ENCODE results near the gene EME2.

EME2 gene

GRCh38 chr16:1818873-1819525, 46.4 kb downstream of the EME2 start:
- no peak for DNase-seq (ENCODE audit: low read depth)

- DNase-seq (ENCODE audit: low read depth), result no peak
These were observed 47.0 kb downstream of the EME2 start for GRCh38 chr16:1819611-1820010.

DNA sequence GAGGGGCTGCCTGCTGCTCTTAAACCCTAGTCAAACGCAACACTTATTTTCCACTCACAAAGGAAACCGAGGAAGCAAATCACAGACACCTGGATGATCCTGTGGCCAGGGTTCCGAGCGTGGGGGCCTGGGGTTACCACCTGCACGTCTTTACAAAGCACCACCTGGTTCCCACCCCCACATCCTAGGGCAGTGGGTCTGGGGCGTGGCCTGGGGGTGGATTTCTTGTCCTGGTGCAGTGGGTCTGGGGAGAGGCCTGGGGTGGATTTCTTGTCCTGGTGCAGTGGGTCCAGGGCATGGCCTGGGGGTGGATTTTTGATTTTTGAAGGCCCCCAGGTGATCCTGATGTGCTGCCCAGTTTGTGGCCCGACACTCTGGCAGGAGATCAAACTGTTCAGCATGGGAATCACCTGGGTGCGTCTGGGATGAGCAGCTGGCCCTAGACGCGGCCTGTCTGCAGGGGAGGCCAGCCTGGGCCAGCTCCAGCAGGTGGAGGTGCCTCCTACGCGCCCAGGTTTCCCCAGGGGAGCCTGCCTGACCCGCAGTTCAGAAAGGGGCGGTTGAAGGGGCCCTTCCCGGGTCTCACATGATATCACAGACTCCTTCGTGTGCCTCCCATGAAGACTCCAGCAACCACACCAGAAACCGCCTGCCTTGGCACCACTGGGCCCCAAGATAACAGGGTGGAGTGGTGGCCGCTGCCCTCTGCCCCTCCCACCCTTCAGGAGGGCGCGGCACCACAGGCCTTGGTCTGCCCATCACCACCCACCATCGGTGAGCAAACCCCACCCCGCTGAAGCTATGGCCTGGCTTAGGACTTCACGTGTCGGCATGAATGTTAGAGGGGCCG, 47.7 kb downstream of the EME2 start:
- no peak for DNase-seq (ENCODE audit: low read depth)

GRCh38 chr16:1820946-1821290, 48.3 kb downstream of the EME2 start:
- no peak for DNase-seq (ENCODE audit: low read depth)

DNA sequence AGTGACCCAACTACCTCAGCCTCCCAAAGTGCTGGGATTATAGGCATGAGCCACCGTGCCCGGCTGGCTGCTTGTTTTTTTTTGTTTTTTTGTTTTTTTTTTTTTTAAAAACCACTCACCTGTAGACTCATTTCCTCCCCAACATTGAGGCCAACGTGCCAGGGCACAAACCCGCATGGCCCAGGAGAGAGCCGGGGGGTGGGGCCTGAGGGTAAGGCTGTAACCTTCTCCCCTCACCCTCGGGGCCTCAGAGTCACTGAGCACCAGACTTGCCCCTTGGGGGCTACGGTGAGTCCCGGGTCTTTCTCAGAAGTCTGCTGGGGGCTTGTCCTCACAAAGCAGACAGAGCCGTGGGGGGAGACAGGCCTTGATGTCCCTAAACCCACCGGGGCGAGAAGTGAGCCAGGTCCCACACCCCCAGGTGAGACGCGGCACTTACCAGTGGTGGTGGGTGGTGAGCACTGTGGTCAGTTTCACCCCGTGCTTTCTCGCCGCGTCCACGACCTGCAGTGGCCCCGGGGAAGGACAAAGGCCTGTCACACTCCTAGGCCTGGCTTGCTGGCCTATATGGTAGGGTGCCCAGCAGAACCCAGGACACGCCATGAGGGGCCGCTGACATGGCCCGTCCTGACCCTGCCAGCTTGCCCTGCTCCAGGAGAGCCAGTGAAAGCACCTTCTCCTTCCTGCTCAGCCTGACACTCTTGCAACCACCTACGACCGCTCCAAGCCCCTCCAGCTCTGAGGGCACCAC, 49.4 kb downstream of the EME2 start:
- DNase-seq (ENCODE audit: low read depth), result no peak

GRCh38 chr16:1822801-1823200, 50.2 kb downstream of the EME2 start:
- no peak for DNase-seq (ENCODE audit: low read depth)

GRCh38 chr16:1823821-1824220, 51.2 kb downstream of the EME2 start:
- DNase-seq (ENCODE audit: low read depth), result no peak

DNA sequence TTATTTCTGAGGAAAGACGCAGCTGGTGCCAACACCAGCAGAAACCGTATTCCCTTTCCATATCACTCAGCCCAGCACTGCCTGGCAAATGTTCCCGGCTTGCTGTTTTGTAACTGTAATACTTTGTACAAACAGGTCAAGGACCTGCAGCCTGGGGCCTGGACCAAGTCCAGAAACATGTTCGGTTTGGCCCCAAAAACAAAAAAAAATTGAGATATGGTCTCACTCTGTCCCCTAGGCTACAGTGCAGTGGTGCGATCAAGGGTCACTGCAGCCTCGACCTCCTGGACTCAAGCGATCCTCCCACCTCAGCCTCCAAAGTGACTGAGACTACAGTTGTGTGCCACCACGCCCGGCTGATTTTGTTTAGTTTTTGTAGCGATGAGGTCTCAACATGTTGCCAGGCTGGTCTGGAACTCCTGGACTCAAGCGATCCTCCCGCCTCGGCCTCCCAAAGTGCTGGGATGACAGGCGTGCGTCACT, 52.8 kb downstream of the EME2 start:
- DNase-seq (ENCODE audit: low read depth), result no peak
